Measurements from ENCODE around the gene SKI.

SKI gene

GRCh38 chr1:2194898-2195673 lies 33.0 kb upstream of the SKI start:
- DNase-seq: peak; percentile 69 to 86 (median 80)

GRCh38 chr1:2195785-2196184 lies 32.3 kb upstream of the SKI start:
- no peak for DNase-seq

GRCh38 chr1:2196901-2197638 lies 31.0 kb upstream of the SKI start:
- no peak for DNase-seq

- no peak for DNase-seq
Measured at GRCh38 chr1:2197707-2198165, 30.4 kb upstream of the SKI start.

GRCh38 chr1:2198571-2198970 lies 29.5 kb upstream of the SKI start:
- no peak for DNase-seq

DNA sequence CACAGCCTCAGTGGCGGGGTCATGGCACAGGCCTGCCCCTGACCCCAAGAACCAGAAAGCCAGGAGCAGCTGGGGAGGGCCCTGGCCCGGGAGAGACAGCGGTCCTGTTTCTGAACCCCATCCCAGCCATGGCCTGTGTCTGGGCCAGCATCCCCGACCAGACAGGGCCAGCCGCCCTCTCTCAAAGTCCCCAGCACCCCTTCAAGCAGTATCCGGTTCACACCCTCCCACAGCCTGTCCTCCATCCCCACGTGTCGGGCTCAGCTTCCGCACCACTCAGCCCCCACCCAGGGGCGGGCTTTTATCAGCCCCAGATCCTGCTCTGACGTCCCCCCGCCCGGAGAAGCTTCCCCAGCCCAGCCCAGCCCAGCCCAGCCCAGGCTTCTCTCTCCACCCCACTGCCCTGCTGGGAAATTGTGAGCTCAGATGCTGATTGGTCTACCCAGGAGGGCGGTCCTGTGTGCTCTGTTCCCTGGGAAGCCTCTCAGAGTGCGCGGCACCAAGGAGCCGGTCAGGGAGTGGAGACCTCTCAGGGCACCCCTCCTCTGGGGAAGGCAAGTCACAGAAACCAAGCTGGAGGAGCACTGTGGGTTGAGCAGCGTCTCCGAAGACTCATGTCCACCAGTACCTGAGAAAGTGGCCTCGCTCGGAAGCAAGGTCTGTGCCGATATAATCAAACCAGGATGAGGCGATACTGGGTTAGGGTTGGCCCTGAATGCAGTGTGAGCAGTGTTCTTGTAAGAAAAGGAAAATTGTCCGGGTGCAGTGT lies 28.9 kb upstream of the SKI start:
- DNase-seq: peak; percentile 26 to 70 (median 46)

DNA sequence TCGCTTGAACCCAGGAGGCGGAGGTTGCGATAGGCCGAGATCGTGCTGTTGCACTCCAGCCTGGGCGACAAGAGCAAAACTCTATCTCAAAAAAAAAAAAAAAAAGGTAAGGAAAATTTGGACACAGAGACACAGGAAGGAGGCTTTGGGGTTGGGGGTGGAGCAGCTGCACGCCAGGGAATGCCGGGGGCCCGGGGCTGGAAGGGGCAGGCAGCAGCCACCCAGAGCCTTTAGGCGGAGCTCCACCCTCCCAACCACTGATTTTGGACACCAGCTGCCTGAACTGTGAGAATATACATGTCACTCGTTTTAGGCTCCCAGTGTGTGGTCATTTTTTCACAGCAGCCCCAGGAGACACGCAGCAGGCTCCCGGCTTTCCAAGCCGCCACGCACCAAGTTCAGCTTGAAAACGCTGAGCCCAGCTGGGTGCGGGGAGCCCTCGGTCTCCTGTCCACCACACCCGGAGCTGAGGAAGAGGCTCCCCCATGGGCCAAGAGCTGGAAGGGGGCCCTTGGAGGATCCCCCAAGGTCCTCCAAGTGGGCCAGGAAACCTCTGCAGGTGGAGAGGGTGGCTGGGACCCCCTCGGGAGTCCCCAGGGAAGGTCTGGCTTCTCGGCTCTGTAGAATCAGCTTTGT lies 27.7 kb upstream of the SKI start:
- DNase-seq: no peak

DNA sequence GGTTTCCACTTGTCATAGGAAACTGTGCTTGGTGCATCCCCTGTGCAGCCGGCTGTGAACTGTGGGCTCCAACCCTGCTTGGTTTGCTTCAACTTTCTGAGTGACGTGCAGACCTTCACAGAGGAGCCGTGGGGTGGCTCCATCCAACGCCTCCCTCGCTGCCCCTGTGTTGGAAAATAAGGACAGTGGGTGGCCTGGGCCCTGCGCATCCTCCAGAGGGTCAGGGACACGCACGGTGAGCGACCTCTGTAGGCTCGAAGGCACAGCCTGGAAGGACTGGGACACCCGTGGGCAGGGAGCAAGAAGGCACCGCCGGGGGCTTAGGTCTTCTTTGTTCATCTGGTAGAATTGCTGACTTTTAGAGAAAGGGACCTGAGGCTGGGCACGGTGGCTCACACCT lies 27.1 kb upstream of the SKI start:
- DNase-seq: no peak

GRCh38 chr1:2202008-2202575 lies 26.0 kb upstream of the SKI start:
- no peak for DNase-seq

GRCh38 chr1:2202843-2203601 lies 25.1 kb upstream of the SKI start:
- no peak for DNase-seq

DNA sequence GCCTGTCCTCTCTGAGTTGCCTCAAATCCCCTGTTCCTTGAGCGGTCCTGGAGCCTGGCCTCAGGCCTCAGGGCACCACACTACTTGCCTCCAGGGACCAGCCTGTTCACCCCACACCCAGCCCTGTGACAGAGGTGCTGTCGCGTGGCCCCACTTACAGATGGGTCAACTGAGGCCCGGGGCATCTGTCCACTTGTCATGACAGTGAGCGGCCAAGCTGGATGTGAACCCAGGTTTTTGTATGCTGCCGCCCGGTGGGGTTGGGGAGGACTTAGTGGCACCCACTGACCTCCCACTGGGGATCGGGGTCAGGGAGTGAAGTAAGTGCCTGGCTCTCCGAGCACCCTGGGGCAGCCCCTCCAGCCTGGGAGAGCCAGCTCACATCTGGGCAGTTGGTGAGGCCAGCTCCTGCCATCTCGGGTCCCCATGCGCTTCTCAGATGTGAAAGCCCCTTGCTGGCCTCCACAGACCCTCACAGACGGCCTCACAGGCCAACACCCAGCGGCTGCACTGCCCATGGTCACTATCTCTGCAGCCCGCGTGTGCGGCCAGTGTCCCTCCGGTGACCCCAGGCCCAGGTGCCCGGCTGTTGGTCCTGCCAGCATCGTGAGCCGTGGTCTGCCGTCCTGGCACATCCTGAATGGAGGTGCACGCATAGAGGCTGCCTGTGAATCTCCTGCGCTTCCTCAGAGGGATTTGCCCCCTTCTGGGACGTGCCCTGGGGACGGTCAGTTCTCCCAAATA lies 24.3 kb upstream of the SKI start:
- DNase-seq: no peak

- DNase-seq: peak in 2 of 4 experiments; percentile 70 to 96
Measured at GRCh38 chr1:2204415-2205190, 23.5 kb upstream of the SKI start.

DNA sequence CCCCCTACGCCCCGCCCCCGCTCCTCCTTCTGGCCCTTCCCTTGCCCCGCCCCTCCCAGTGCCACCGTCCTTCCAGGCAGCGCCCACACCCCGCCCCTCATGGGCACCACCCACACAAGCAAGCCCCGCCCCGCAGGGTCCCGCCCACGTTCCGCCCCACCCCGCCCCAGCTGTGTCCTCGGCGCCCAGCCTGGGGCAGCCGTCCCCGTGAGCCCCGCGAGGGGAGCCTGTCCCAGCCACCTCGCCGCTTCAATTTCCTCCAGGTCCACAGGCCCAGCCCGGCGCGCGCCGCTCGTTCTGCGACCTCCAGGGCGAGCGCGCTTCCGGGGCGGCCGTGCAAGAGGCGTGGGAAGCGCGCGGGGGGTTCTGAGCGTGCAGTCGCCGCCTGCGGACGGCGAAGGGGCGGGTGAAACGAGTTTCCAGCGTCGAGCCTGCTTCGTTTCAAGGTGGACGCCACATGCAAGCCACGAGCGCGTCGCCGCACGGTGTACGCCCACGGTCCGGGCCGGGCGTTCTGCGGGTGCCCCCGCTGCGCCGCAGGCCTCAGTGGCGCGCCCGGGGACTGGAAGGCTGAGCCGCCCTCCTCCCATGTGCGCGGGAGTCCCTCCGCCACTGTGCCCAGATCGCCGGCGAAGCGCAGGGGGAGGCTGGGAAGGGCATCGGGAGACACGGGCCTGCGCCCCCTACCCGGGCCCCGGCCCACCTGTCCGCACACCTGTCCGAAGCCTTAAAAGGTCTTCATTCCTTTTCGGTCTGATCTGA lies 22.7 kb upstream of the SKI start:
- peak in 2 of 4 experiments; percentile 72 to 95 for DNase-seq

DNA sequence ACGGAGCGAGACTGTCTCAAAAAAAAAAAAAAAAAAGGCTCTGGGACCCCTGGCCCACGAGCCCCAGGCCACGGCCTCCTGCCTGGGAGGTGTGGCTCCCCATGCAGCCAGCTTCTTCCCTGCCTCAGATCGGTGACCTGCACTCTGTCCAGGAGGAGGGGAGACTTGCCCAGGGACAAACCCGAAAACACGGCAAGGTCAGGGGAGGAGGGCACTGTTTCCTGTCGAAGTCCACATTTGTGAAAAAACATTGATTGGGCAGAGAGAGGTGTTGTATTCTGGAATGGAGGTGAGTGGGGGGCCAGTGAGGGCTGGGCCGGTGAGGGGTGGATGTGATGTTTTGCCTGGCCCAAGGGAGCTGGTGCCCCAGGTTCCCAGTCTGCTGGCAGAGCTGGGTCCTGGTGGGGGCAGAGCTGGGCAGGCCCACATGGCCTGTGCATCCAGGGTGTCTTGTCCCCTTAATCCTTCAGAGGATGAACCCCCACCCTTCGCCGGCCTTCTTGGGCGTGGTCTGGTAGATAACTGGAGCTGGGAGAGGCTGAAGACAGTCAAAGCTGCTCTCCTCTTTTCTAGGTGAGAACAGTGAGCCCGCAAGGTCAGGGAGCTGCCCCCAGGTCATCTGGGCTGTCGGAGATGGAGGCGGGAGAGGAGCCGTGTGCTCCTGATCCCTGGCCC lies 21.2 kb upstream of the SKI start:
- no peak for DNase-seq

GRCh38 chr1:2208309-2209239 lies 19.5 kb upstream of the SKI start:
- no peak for DNase-seq

DNA sequence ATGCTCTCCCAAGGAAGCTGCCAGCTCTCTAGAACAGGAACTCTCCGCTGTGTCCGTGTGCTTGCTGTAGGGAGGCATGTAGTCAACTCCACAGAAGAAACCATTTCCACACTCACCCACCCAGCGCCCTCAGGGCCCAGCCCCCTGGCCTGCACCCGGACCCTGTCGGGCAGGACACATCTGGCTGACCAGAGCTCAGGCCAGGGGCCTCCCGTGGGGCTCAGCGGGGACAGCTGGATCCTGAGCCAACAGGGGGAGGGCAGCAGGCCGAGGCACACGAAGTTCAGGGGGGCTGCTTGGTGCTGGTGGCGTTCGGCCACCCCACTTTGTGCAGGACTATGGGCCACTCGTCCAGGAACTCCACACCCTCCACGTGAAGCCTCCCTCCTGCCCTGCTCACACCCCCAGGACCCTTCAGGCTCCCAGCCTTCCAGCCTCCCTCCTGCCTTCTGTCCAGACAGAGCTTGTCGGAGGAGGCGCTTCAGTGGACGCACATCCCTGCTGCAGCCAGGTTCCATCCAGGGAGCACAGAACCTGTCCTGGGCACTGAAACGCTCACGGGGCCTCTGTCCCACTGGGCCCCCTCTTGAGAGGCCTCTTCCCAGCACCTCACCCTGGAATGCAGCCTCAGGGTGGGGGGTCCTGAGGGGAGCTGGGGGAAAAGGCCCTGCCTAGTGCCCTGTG lies 18.6 kb upstream of the SKI start:
- DNase-seq: no peak

DNA sequence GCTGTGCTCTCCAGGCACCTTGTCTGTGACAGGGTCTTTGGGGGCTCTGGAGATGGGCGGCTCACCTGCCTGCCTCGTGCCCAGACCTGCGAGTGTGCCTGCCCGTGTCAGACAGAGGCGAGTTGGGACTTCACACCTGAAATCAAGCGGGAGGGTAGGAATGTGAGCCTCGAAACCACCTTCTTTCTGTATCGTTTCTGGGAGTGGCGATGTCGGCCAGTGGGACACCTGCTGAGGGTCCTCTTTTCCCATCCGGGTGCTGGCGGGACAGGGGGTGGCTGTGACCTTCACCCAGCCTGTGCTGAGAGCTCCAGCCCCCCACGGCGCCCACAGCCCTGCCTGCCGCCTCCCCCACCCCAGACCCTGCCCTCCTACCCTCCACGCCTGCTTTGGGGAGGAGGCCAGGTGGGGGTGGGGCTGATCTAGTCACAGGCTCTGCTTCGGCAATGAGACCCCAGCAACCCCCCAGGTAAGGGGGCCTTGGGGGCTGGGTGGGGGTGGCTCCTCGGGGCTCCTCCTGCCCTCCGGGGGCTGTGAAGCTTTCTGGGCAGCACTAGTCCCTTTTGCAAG lies 17.9 kb upstream of the SKI start:
- DNase-seq: no peak
